OCI-LY7 (cell line): Measurements from ENCODE around the gene SLC44A5. TPM values are rescaled to one million over a fixed set of nuclear protein-coding genes. Genes with fewer than 3 reads are reported as not detected.

Source experiments
- BruUV-seq: library from RNA; stranded (reverse); fragments of 400-500 nt; replicated peaks from 2 replicates; lab custom pipeline; 2021; lab: Mats Ljungman, UMichigan
- CTCF ChIA-PET: fragments of 300-600 bp; sonication (Branson Sonifier 250); formaldehyde crosslinking; loops from one replicate; lab custom pipeline; 2022; ENCODE audit warnings: antibody characterized with exemption; ENCODE audit not compliant: unreplicated experiment; lab: Charles Lee
- POLR2A ChIA-PET: fragments of 300-600 bp; sonication (Branson Sonifier 250); formaldehyde crosslinking; loops from one replicate; lab custom pipeline; 2022; ENCODE audit warnings: antibody characterized with exemption; lab: Charles Lee
- DNase-seq: peaks from one replicate; pipeline ENCODE4 v3.0.0-alpha.2; 2015; ENCODE audit warnings: low spot score
- H2AFZ ChIP-seq: fragments of 200-600 bp; sonication (generic), shearing (Covaris generic); 2 replicates; pipeline ENCODE4 v1.6.1; 2014; ENCODE audit warnings: mild to moderate bottlenecking, antibody characterized with exemption, low read length, moderate library complexity
- H3K27ac ChIP-seq: fragments of 200-600 bp; sonication (generic); 2 replicates; pipeline ENCODE4 v1.5.1; 2014; ENCODE audit warnings: mixed run types, low read depth, mild to moderate bottlenecking, moderate library complexity, low read length, inconsistent platforms; ENCODE audit not compliant: poor library complexity, severe bottlenecking
- H3K36me3 ChIP-seq: fragments of 200-600 bp; sonication (generic); 2 replicates; pipeline ENCODE4 v1.6.1; 2014; ENCODE audit warnings: mild to moderate bottlenecking, antibody characterized with exemption, low read length, moderate library complexity, mixed read lengths; ENCODE audit not compliant: insufficient read depth
- H3K4me1 ChIP-seq: fragments of 200-600 bp; sonication (generic); 2 replicates; pipeline ENCODE4 v1.5.1; 2014; ENCODE audit warnings: mild to moderate bottlenecking, low read length; ENCODE audit not compliant: insufficient read depth, poor library complexity, severe bottlenecking
- H3K4me2 ChIP-seq: fragments of 200-600 bp; sonication (generic); 2 replicates; pipeline ENCODE4 v1.6.1; 2014; ENCODE audit warnings: mild to moderate bottlenecking, low read length
- H3K4me3 ChIP-seq: fragments of 200-600 bp; sonication (generic); 2 replicates; pipeline ENCODE4 v1.5.1; 2014; ENCODE audit warnings: mild to moderate bottlenecking, low read depth, low read length; ENCODE audit not compliant: poor library complexity, severe bottlenecking
- H3K79me2 ChIP-seq: fragments of 200-600 bp; sonication (generic); 2 replicates; pipeline ENCODE4 v1.6.1; 2016; ENCODE audit warnings: low read depth, mild to moderate bottlenecking, low read length, moderate library complexity, mixed read lengths; ENCODE audit not compliant: insufficient read depth
- H3K9me2 ChIP-seq: fragments of 200-600 bp; sonication (generic); 2 replicates; pipeline ENCODE4 v1.6.1; 2016; ENCODE audit warnings: mild to moderate bottlenecking, low read length, mixed read lengths; ENCODE audit not compliant: insufficient read depth
- H3K9me3 ChIP-seq: fragments of 200-600 bp; sonication (generic); 2 replicates; pipeline ENCODE4 v1.6.1; 2014; ENCODE audit warnings: mild to moderate bottlenecking, mixed run types, low read length, mixed read lengths
- H4K20me1 ChIP-seq: fragments of 200-600 bp; sonication (generic); 2 replicates; pipeline ENCODE4 v1.6.1; 2014; ENCODE audit warnings: mild to moderate bottlenecking, antibody characterized with exemption, low read length, moderate library complexity, mixed read lengths; ENCODE audit not compliant: insufficient read depth
- CTCF ChIP-seq: fragments of 200-600 bp; sonication (generic); conservative IDR thresholded peaks from 2 replicates; pipeline ENCODE4 v1.5.1; 2014; ENCODE audit warnings: mild to moderate bottlenecking, antibody characterized with exemption, low read length, moderate library complexity, mixed read lengths
- EZH2phosphoT487 ChIP-seq: fragments of 200-600 bp; sonication (generic); IDR thresholded peaks from 2 replicates; pipeline ENCODE4 v1.6.1; 2018; ENCODE audit warnings: low read depth, borderline replicate concordance, mild to moderate bottlenecking, mixed run types, antibody characterized with exemption, low read length, moderate library complexity, mixed read lengths
- intact Hi-C: fragments of 100-400 bp; cut with micrococcal nuclease; formaldehyde crosslinking; loops from one replicate; pipeline ENCODE4 v1.10.0; 2022; ENCODE audit not compliant: unreplicated experiment
- total RNA-seq, 2 experiments: library from RNA; depleted of rRNA in 1 of 2; stranded (reverse); fragments of >200 nt in 1 of 2; shearing (Covaris generic) in 1 of 2; gene quantifications; 2 replicates each; pipeline ENCODE4 v1.2.3, GENCODE V29; 2014 to 2022

SLC44A5 gene
- total RNA-seq, 2 experiments from 2014 or later = not detected

DNA sequence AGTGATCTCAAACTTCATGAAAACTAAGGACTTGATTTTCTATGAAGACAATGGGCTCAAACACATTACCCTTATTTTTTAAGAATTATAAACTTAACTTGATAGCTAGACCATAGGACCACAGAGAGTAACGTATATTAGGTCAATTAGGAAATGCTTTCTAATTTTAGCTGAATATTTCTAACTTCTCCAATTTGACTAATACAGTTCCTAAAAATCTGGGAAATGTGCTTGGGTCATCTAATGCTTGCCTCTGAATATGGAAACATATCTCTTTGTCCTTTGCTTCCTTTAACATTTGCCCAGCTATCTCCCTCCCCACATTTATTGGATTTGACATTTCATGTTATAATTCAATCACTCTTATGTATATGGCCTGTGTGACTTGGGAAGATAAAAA, 335.3 kb downstream of the SLC44A5 start:
- Histone ChIP-seq H3K36me3 (no peaks in the 10 kb centered on the region), H3K9me2 (no peaks in the 10 kb centered on the region), H3K4me3 (no peak overlapping the region), H3K9me3 (no peaks in the 10 kb centered on the region), H3K27ac (no peak overlapping the region), H3K4me2 (no peak overlapping the region), H2AFZ (no peak overlapping the region), H4K20me1 (no peaks in the 10 kb centered on the region), H3K4me1 (no peaks in the 10 kb centered on the region), H3K79me2 (no peaks in the 10 kb centered on the region)
- intact Hi-C loops = no loop called here
- BruUV-seq = no TSS peak
- no peak for DNase-seq
- TF ChIP-seq EZH2phosphoT487 = no peak
- no peak for TF ChIP-seq CTCF
- ChIA-PET CTCF (no interaction called here), POLR2A (interaction anchor here (1.6 kb wide), 2 partner anchors 11 to 13 kb away, joined by 3 to 5 read pairs; no protein-coding TSS in a partner anchor)

- H3K4me3 ChIP-seq = no peak overlapping the region
- no TSS peak for BruUV-seq
- no peaks in the 10 kb centered on the region for H3K9me3 ChIP-seq
- H3K4me1 ChIP-seq = no peaks in the 10 kb centered on the region
- no peak overlapping the region for H3K4me2 ChIP-seq
- no peaks in the 10 kb centered on the region for H4K20me1 ChIP-seq
- TF ChIP-seq EZH2phosphoT487 (no peak), CTCF (no peak)
- ChIA-PET POLR2A (interaction anchor here (0.7 to 1.6 kb wide), 4 partner anchors 12 to 73 kb away, joined by 3 to 5 read pairs (median 3); no protein-coding TSS in a partner anchor), CTCF (no interaction called here)
- H3K79me2 ChIP-seq = no peaks in the 10 kb centered on the region
- no peaks in the 10 kb centered on the region for H3K36me3 ChIP-seq
- intact Hi-C loops = no loop called here
- no peak for DNase-seq
- H3K9me2 ChIP-seq = no peaks in the 10 kb centered on the region
- H3K27ac ChIP-seq = no peak overlapping the region
- no peak overlapping the region for H2AFZ ChIP-seq
Measured at GRCh38 chr1:75274920-75275506, 335.9 kb downstream of the SLC44A5 start.

GRCh38 chr1:75273110-75273509, 337.8 kb downstream of the SLC44A5 start:
- DNase-seq = no peak
- H3K4me3 ChIP-seq = no peak overlapping the region
- H3K9me3 ChIP-seq = no peaks in the 10 kb centered on the region
- ChIA-PET POLR2A (no interaction called here), CTCF (no interaction called here)
- H4K20me1 ChIP-seq = no peaks in the 10 kb centered on the region
- H3K27ac ChIP-seq = no peak overlapping the region
- H3K4me1 ChIP-seq = no peaks in the 10 kb centered on the region
- H3K36me3 ChIP-seq = no peaks in the 10 kb centered on the region
- intact Hi-C loops = no loop called here
- H2AFZ ChIP-seq = no peak overlapping the region
- no peak overlapping the region for H3K4me2 ChIP-seq
- no peaks in the 10 kb centered on the region for H3K79me2 ChIP-seq
- H3K9me2 ChIP-seq = no peaks in the 10 kb centered on the region
- no peak for TF ChIP-seq EZH2phosphoT487
- no peak for TF ChIP-seq CTCF
- BruUV-seq = no TSS peak
